SJSA1 (cell line): ENCODE results near the gene ZCCHC14. TPM values are rescaled to one million over a fixed set of nuclear protein-coding genes. Genes with fewer than 3 reads are reported as not detected.

Source experiments
- total RNA-seq: library from RNA; depleted of rRNA; stranded (reverse); fragments of >200 nt; shearing (Covaris generic); gene quantifications from 2 replicates; pipeline ENCODE4 v1.2.3, GENCODE V29; 2014; rRNA removed

Gene ZCCHC14
- total RNA-seq, 1 experiment from 2014 or later: 10.7 TPM

Other genes with a start within 250 kb of the ZCCHC14 start
- gene C16orf95, start 175.6 kb downstream of the ZCCHC14 start, total RNA-seq: 4.9 and 18.7 TPM in 2 replicates
- gene FBXO31, start 109.2 kb downstream of the ZCCHC14 start, total RNA-seq: 26.2 and 27.2 TPM in 2 replicates
- gene MAP1LC3B, start 100.7 kb downstream of the ZCCHC14 start, total RNA-seq: 16.9 and 21.3 TPM in 2 replicates
- gene JPH3, start 109.5 kb upstream of the ZCCHC14 start, total RNA-seq: 0.11 TPM in 1 of 2 replicates, not detected in the other